ENCODE results near the gene CDC14B.
"Not testable (repeated sequence)": the region's sequence is repeated elsewhere in the genome, so short reads cannot be mapped to it uniquely, and the experiment has no call there.

Gene CDC14B

DNA sequence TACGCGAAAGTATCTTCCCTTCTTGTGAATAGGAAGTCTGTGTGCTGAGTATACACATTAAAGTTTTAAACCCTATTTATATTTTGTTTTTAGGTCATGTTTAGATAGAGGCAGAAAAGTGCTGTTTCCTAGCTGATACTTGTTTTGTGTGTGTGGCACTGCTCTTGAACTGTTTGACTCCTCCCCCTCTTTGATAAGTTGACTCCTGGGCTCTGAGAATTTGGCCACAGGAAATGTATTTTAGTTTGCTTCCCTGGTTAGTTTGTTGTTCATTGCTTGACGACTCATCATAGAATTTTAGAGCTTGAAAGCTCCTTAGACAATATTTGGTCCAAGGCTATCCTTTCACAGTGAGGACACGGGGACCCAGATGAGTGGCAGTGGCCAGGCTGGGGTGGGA is 2.0 kb upstream of the CDC14B start:
- no peak for DNase-seq (ENCODE audit: low spot score)

GRCh38 chr9:96620832-96621269 is 1.2 kb upstream of the CDC14B start:
- peak; percentile 22 for DNase-seq (ENCODE audit: low spot score)

- no peak for DNase-seq (ENCODE audit: low spot score)
Observed at GRCh38 chr9:96620181-96620514, 505 bp upstream of the CDC14B start.

DNA sequence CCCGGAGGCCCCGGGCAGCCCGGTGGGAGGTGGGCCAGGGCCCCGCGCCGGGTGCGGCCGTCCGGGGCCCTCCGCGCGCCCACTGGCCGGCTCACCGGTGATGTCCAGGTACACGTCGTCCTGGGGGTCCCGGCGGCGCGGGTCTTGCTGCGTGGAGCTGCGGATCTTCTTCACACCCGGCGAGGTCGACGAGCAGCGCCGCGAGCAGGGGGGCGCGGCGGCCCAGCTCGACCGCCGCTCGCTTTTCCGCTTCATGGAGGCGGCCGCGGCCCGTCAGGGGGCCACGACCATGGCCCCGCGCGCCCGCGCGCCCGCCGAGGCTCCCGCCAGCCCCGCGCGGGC is 548 bp downstream of the CDC14B start:
- DNase-seq (ENCODE audit: low spot score), result no peak

DNA sequence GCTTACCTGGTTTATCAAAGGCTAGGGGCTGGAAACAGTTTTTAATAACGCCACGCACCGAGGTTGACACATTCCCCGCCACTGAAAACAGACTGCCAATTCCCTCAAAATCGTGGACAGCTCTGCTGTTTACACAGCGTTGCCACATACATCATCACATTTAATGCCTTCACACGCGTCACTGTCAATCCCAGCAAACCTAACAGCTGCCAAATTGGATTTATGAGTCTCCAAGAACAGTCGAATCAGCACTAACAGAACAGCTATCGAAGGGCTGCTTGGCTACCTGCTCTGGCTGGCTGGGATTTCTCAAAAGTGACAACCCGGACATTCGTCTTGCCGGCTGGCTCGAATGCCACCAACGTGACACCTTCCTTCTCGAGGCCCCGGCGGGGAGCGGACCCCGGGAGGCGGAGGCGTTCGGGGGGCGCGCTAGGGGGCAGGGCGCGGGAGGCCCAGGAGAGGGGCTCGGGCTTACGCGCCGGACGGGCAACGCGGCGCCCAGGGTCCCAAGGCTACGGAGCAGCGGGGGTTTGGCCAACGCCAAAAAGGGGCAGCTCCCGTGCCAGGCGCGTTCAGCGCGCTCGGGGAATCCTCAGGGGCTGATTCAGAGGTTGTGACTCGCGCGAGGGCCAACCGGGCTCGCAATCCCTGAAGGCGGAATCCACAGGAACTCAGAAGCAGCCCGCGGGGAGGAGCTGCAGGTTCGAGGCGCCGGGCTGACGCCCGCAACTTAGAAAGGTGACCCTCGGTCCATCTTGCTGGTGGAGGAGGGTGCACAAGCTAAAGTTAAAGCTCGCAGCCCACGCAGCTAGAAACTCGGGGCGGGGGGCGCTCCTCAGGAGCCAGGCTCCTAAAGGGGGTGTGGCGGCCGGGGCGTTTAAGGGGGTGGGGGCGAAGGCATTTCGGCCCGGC is 1.2 kb downstream of the CDC14B start:
- peak; percentile 33 for DNase-seq (ENCODE audit: low spot score)

DNA sequence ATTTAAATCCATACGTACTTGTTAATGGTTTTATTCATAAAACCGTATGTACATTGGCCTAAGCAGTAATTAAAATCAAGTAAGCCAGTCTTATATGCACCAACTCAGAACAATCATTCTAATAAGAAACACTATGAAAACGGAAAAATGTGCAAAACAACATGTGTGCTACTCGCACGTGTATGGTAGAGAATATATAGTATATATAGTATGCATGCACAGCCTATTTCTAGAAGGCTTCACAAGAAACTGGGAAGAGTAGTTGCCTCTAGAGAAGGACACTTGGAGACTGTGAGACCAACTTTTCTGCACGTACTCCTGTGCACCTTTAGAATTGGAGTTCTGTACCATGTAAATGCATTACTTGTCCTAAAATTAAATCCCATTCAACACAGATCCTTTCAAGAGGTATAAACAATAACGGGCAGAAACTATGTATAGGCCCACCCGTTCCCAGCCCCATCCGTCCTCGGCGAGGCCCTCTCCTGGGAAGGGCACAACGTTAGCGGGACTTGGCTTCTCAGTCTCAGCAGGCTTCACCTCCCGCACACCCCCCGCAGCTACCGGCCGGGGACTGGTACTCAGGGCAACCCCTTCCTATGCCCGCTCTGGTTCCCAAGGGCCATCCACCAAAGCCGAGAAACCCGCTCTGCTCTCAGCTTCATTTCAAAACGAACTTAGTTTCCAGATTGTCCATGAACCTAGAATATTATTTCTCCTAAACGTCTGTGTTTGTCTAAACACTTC is 2.0 kb downstream of the CDC14B start:
- no peak for DNase-seq (ENCODE audit: low spot score)

DNA sequence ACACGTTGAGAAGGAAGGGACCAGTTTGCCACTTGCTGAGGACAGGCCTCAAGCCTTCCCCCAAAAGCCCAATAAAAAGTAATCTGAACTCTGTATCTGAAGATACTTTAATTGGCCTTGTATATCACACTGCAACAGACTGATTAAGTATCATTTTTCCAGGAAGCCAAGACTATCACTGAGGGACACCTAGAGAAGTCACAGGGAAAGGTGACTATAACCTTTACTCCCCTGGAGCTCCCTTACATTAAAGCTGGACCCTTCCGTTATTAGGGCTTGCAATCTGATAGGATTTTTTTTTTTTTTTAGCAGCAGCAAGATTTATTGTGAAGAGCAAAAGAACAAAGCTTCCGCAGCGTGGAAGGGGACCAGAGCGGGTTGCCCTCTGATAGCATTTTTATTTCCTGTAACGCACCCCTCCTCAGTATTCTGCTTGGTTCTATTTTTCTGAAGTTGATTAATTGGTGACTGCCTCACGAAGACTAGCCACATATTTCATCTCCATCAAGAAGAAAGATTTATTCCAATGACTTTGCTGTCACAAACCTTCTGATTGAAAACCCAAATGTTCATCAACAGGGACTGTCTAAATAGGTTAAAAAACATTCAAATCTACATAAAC is 2.7 kb downstream of the CDC14B start:
- no peak for DNase-seq (ENCODE audit: low spot score)

GRCh38 chr9:96615411-96615810 is 4.2 kb downstream of the CDC14B start:
- DNase-seq (ENCODE audit: low spot score), result no peak

DNA sequence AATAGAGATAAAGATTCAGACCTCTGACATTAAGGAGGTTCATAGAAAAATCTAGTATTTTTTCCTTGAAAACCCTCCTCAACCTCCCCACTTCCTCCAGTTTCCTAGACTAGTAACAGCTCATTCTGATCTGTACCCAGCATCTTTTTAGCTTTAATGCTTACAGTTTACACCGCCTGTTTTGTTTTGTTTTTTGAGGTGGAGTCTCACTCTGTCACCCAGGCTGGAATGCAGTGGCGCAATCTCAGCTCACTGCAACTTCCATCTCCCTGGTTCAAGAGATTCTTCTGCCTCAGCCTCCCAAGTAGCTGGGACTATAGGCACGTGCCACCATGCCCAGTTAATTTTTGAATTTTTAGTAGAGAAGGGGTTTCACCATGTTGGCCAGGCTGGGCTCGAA is 5.0 kb downstream of the CDC14B start:
- DNase-seq (ENCODE audit: low spot score), result not testable (repeated sequence)

GRCh38 chr9:96612966-96613589 is 6.6 kb downstream of the CDC14B start:
- peak; percentile 22 for DNase-seq (ENCODE audit: low spot score)

GRCh38 chr9:96612105-96612965 is 7.3 kb downstream of the CDC14B start:
- peak; percentile 67 for DNase-seq (ENCODE audit: low spot score)

- DNase-seq (ENCODE audit: low spot score), result no peak
Observed at GRCh38 chr9:96611302-96611701, 8.3 kb downstream of the CDC14B start.

- no peak for DNase-seq (ENCODE audit: low spot score)
Observed at GRCh38 chr9:96609732-96610131, 9.9 kb downstream of the CDC14B start.

GRCh38 chr9:96607971-96608370 is 11.7 kb downstream of the CDC14B start:
- DNase-seq (ENCODE audit: low spot score), result no peak

DNA sequence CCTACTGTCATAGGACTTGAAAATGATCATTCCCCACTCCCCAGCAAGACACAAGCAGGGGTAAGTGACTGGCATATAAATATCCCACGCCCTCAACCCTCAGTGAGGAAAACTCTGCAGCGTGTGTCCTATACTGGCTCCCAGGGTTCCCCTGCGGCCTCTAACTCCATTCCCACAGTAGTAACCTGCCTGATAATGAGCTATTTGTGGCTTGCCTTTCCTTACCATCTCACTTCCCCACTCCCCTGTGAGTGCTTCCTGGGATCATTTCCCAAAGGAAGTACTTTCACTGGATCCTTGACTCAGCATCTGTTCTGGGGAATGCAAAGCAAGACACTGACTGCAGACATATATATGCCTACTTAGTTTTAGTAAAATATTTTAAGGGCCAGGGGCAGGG is 14.3 kb downstream of the CDC14B start:
- DNase-seq (ENCODE audit: low spot score), result no peak

DNA sequence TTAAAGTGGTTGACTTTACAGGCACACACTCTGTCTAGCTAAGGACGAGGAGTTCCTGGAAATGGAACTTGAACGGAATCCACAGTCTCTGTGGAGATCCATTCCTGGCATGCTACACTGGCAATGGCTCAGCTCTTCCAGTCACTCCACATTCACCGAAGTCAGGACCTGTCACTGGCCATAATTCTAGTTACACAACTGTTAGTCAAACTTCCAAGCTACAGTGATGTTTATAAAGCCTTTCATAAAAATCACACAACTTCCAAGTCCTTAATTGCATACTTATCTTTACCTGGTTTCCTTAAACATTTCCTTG is 15.7 kb downstream of the CDC14B start:
- DNase-seq (ENCODE audit: low spot score), result no peak

GRCh38 chr9:96603305-96604003 is 16.2 kb downstream of the CDC14B start:
- no peak for DNase-seq (ENCODE audit: low spot score)

GRCh38 chr9:96599298-96599697 is 20.3 kb downstream of the CDC14B start:
- no peak for DNase-seq (ENCODE audit: low spot score)

DNA sequence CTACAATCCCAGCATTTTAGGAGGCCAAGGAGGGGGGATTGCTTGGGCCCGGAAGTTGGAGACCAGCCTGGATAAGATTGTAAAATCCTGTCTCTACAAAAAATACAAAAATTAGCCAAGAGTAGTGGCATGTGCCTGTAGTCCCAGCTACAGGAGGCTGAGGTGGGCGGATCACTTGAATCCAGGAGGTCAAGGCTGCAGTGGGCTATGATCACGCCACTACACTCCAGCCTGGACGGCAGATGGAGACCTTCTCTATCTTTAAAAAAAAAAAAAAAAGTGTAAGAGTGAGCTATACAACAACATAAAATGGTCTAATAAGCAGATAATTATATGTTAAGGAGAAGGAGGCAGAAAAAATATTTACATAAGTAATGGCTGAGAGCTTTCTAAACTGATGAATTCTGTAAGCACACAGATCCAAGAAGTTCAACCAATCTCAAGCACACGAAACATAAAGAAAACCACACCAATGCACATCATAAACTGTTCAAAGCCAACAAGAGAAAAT is 23.0 kb downstream of the CDC14B start:
- no peak for DNase-seq (ENCODE audit: low spot score)

GRCh38 chr9:96587338-96588315 is 32.0 kb downstream of the CDC14B start:
- DNase-seq (ENCODE audit: low spot score), result no peak
